CD14-positive monocyte (primary cell): Measurements from ENCODE around the gene ENTREP1. TPM values are rescaled to one million over a fixed set of nuclear protein-coding genes. Genes with fewer than 3 reads are reported as not detected.

Experiments used
- DNase-seq, 3 donors: peaks; one replicate each; pipeline ENCODE4 v3.0.0-alpha.2; 2011 to 2022
- H2AFZ ChIP-seq: 2 replicates; pipeline ENCODE4 v1.6.0; 2012; ENCODE audit warnings: mild to moderate bottlenecking, low read depth, low read length, inconsistent platforms; ENCODE audit not compliant: insufficient read depth, poor library complexity, severe bottlenecking
- H3K27ac ChIP-seq, 2 donors: 1 replicate in 1 of 2; 2 replicates in 1 of 2; pipeline ENCODE4 v1.5.1; 2012 to 2013; ENCODE audit warnings: low read length in 2 of 2, control low read depth in 1 of 2, inconsistent platforms in 1 of 2, low read depth in 1 of 2, mild to moderate bottlenecking in 1 of 2
- H3K27me3 ChIP-seq, 2 donors: one replicate each; pipeline versions ENCODE4 v1.6.0 to v1.6.1; 2011 to 2013; ENCODE audit warnings: low read length in 2 of 2; ENCODE audit not compliant: control insufficient read depth in 2 of 2, insufficient read depth in 2 of 2
- H3K36me3 ChIP-seq, 2 donors: replicated peaks in 1 of 2; 1 replicate in 1 of 2; 2 replicates in 1 of 2; pipeline versions ENCODE4 v1.5.1 to v1.6.1; 2012 to 2013; ENCODE audit warnings: low read length in 2 of 2, control low read depth in 1 of 2, inconsistent platforms in 1 of 2, mild to moderate bottlenecking in 1 of 2; ENCODE audit not compliant: insufficient read depth in 2 of 2, control insufficient read depth in 1 of 2
- H3K4me1 ChIP-seq, 2 donors: 1 replicate in 1 of 2; 2 replicates in 1 of 2; pipeline versions ENCODE4 v1.5.1 to v1.6.1; 2012 to 2013; ENCODE audit warnings: low read length in 2 of 2, control low read depth in 1 of 2, inconsistent platforms in 1 of 2, mild to moderate bottlenecking in 1 of 2, moderate library complexity in 1 of 2; ENCODE audit not compliant: insufficient read depth in 2 of 2, control insufficient read depth in 1 of 2
- H3K4me2 ChIP-seq: replicated peaks from 2 replicates; pipeline ENCODE3; 2012; ENCODE audit warnings: low read length, moderate library complexity, mild to moderate bottlenecking; ENCODE audit not compliant: poor library complexity, severe bottlenecking; ENCODE audit errors: extremely low read depth
- H3K4me3 ChIP-seq, 3 experiments: fragments of 200-600 bp in 1 of 3; sonication (generic) in 1 of 3; replicated peaks in 1 of 3; 1 replicate in 2 of 3; 2 replicates in 1 of 3; pipeline ENCODE4 v1.5.1; 2011 to 2013; ENCODE audit warnings: low read length in 3 of 3, mild to moderate bottlenecking in 3 of 3, control low read depth in 2 of 3, low read depth in 2 of 3, inconsistent platforms in 1 of 3, moderate library complexity in 1 of 3
- H3K79me2 ChIP-seq: 2 replicates; pipeline ENCODE4 v1.6.0; 2012; ENCODE audit warnings: mild to moderate bottlenecking, control low read depth, inconsistent platforms, low read length, moderate library complexity; ENCODE audit not compliant: insufficient read depth
- H3K9ac ChIP-seq: 2 replicates; pipeline ENCODE4 v1.6.0; 2017; ENCODE audit warnings: low read length, mild to moderate bottlenecking; ENCODE audit not compliant: insufficient read depth, poor library complexity, severe bottlenecking
- H3K9me3 ChIP-seq, 2 donors: replicated peaks in 1 of 2; 1 replicate in 1 of 2; 2 replicates in 1 of 2; pipeline versions ENCODE4 v1.5.1 to v1.6.1; 2012 to 2013; ENCODE audit warnings: low read length in 2 of 2, control low read depth in 1 of 2; ENCODE audit not compliant: control insufficient read depth in 1 of 2, insufficient read depth in 1 of 2
- H4K20me1 ChIP-seq: 2 replicates; pipeline ENCODE4 v1.6.0; 2012; ENCODE audit warnings: mild to moderate bottlenecking, low read length, control low read depth, moderate library complexity; ENCODE audit not compliant: insufficient read depth
- H3K27ac Mint-ChIP-seq, 7 donors: one replicate each; pipeline ENCODE4 v1.8.0; 2020; ENCODE audit warnings: mild to moderate bottlenecking in 7 of 7, mixed read lengths in 7 of 7, moderate library complexity in 6 of 7, inconsistent platforms in 2 of 7
- H3K27me3 Mint-ChIP-seq, 3 donors: one replicate each; pipeline ENCODE4 v1.8.0; 2021 to 2022; ENCODE audit warnings: low read depth in 3 of 3, mild to moderate bottlenecking in 3 of 3, mixed read lengths in 3 of 3, moderate library complexity in 3 of 3, inconsistent platforms in 1 of 3
- H3K36me3 Mint-ChIP-seq, 2 donors: one replicate each; pipeline ENCODE4 v1.8.0; 2020; ENCODE audit warnings: mixed read lengths in 2 of 2, inconsistent platforms in 1 of 2, mild to moderate bottlenecking in 1 of 2
- H3K4me1 Mint-ChIP-seq: one replicate; pipeline ENCODE4 v1.8.0; 2020; ENCODE audit warnings: mild to moderate bottlenecking, mixed read lengths
- H3K4me3 Mint-ChIP-seq, 2 donors: one replicate each; pipeline ENCODE4 v1.8.0; 2020; ENCODE audit warnings: mild to moderate bottlenecking in 2 of 2, mixed read lengths in 2 of 2, moderate library complexity in 1 of 2
- H3K9me3 Mint-ChIP-seq, 7 donors: one replicate each; pipeline ENCODE4 v1.8.0; 2020 to 2022; ENCODE audit warnings: mixed read lengths in 7 of 7, mild to moderate bottlenecking in 6 of 7, moderate library complexity in 6 of 7, inconsistent platforms in 2 of 7
- WGBS: methylation state at CpG from one replicate; pipeline ENCODE4 v1.1.5; 2013; ENCODE audit warnings: missing lambda C conversion rate; ENCODE audit not compliant: insufficient coverage; 5-methylcytosine and 5-hydroxymethylcytosine counted together
- intact Hi-C, 2 donors: fragments of 100-400 bp; cut with micrococcal nuclease; formaldehyde crosslinking; loops; one replicate each; pipeline versions ENCODE4 v1.15.0 to v1.15.1; 2023
- polyA plus RNA-seq, 3 donors: library from polyadenylated mRNA; depleted of rRNA in 1 of 3; unstranded in 2 of 3; stranded (reverse) in 1 of 3; fragments of 300-500 nt in 2 of 3; fragments of >200 nt in 1 of 3; fragmentation: Illumina TruSeq in 2 of 3; gene quantifications; 1 replicate in 2 of 3; 2 replicates in 1 of 3; pipeline ENCODE4 v1.2.3, GENCODE V29; 2012 to 2021
- TF ChIP-seq, protein P1 (sequence below): fragments of 200-600 bp; IDR thresholded peaks from one replicate; pipeline ENCODE4 v1.8.0; 2022; ENCODE audit warnings: antibody characterized with exemption, mild to moderate bottlenecking

ENTREP1 gene
- polyA plus RNA-seq, 3 donors = not detected

GRCh38 chr9:69339620-69340019 lies 14.6 kb downstream of the ENTREP1 start:
- Mint-ChIP-seq H3K27ac (no peak overlapping the region), H3K36me3 (no peaks in the 10 kb centered on the region), H3K9me3 (peaks cover 0 to 2% (median 0%) of the 10 kb centered on the region in 7 donors), H3K4me1 (no peaks in the 10 kb centered on the region), H3K27me3 (peaks cover 0 to 2% (median 0%) of the 10 kb centered on the region in 3 donors), H3K4me3 (no peak overlapping the region)
- Histone ChIP-seq H3K27ac (no peak overlapping the region), H3K36me3 (no peaks in the 10 kb centered on the region), H4K20me1 (no peaks in the 10 kb centered on the region), H3K9ac (no peak overlapping the region), H3K27me3 (no peaks in the 10 kb centered on the region), H2AFZ (no peak overlapping the region), H3K79me2 (no peaks in the 10 kb centered on the region), H3K9me3 (no peaks in the 10 kb centered on the region), H3K4me1 (no peaks in the 10 kb centered on the region), H3K4me3 (no peak overlapping the region), H3K4me2 (no peak overlapping the region)
- intact Hi-C loops = no loop called here
- no peak for DNase-seq
- TF ChIP-seq, protein P1, sequence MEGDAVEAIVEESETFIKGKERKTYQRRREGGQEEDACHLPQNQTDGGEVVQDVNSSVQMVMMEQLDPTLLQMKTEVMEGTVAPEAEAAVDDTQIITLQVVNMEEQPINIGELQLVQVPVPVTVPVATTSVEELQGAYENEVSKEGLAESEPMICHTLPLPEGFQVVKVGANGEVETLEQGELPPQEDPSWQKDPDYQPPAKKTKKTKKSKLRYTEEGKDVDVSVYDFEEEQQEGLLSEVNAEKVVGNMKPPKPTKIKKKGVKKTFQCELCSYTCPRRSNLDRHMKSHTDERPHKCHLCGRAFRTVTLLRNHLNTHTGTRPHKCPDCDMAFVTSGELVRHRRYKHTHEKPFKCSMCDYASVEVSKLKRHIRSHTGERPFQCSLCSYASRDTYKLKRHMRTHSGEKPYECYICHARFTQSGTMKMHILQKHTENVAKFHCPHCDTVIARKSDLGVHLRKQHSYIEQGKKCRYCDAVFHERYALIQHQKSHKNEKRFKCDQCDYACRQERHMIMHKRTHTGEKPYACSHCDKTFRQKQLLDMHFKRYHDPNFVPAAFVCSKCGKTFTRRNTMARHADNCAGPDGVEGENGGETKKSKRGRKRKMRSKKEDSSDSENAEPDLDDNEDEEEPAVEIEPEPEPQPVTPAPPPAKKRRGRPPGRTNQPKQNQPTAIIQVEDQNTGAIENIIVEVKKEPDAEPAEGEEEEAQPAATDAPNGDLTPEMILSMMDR = no peak
- WGBS = no CpG with 5 or more reads among the region's 2 CpGs

GRCh38 chr9:69340631-69341030 lies 15.6 kb downstream of the ENTREP1 start:
- DNase-seq = no peak
- H3K27me3 Mint-ChIP-seq = no peaks in the 10 kb centered on the region
- Histone ChIP-seq H3K4me3 (no peak overlapping the region), H3K79me2 (no peaks in the 10 kb centered on the region), H4K20me1 (no peaks in the 10 kb centered on the region), H3K9ac (no peak overlapping the region), H2AFZ (no peak overlapping the region), H3K36me3 (no peaks in the 10 kb centered on the region), H3K4me2 (no peak overlapping the region), H3K27ac (no peak overlapping the region), H3K4me1 (no peaks in the 10 kb centered on the region), H3K9me3 (no peaks in the 10 kb centered on the region), H3K27me3 (no peaks in the 10 kb centered on the region)
- H3K36me3 Mint-ChIP-seq = no peaks in the 10 kb centered on the region
- H3K4me3 Mint-ChIP-seq = no peak overlapping the region
- H3K9me3 Mint-ChIP-seq = peaks cover 0 to 2% (median 0%) of the 10 kb centered on the region in 7 donors
- intact Hi-C loops = no loop called here
- H3K4me1 Mint-ChIP-seq = no peaks in the 10 kb centered on the region
- no CpG with 5 or more reads among the region's 3 CpGs for whole genome bisulfite sequencing
- TF ChIP-seq, protein P1 = no peak
- H3K27ac Mint-ChIP-seq = no peak overlapping the region
